ENCODE data around the gene MTFR2. TPM values are rescaled to one million over a fixed set of nuclear protein-coding genes. Genes with fewer than 3 reads are reported as not detected.

MTFR2 gene
- total RNA-seq, 2 experiments from 2014 or later, result 15.0 to 16.9 TPM

DNA sequence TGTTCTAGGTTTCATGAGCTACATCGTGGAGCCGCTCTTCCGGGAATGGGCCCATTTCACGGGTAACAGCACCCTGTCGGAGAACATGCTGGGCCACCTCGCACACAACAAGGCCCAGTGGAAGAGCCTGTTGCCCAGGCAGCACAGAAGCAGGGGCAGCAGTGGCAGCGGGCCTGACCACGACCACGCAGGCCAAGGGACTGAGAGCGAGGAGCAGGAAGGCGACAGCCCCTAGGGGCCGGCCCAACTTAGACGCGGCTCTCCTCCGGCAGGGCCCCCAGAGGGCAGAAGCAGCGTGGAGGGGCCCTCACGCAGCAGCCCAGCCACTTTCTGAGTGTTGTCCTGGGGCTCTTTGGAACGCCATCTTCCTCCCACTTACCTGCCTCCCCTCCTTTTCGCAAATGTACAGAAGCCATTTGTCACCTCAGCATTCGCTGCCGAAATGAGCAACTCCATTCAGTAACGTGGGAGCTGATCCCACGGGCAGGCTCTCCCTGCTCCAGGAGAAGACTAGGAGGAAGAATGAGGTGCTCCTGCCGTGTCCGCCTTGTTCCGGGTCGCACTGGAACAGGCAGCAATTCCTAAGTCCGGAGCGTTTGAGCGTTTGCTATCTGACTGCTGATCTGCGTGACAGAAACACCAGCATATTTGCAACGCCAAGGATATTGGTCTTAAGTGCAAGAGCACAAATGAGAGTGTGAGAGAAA, 58.4 kb downstream of the MTFR2 start:
- Mint-ChIP-seq H3K4me3 (no peak overlapping the region), H3K4me1 (no peaks in the 10 kb centered on the region), H3K36me3 (no peaks in the 10 kb centered on the region), H3K27me3 (peaks cover 3% of the 10 kb centered on the region), H3K27ac (no peak overlapping the region), H3K9me3 (no peaks in the 10 kb centered on the region)
- POLR2A ChIA-PET, result no interaction called here
- ATAC-seq (ENCODE audit: low read depth) (no peak), DNase-seq (no peak)

DNA sequence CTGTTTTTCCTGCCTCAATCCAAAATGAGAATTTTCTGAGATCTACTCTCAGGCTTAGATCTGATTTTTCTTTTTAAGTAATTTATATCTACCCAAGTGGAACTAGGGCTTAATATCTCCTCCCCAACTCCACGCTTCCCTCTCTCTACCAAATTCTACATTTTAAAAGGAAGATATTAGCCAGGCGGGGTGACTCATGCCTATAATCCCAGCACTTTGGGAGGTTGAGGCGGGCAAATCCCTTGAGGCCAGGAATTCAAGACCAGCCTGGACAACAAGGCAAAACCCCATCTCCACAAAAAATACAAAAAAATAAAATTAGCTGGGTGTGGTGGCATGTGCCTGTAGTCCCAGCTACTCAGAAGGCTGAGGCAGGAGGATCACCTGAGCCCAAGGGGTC, 61.0 kb downstream of the MTFR2 start:
- Mint-ChIP-seq H3K36me3 (no peaks in the 10 kb centered on the region), H3K4me3 (no peak overlapping the region), H3K4me1 (no peaks in the 10 kb centered on the region), H3K9me3 (no peaks in the 10 kb centered on the region), H3K27me3 (peaks cover 3% of the 10 kb centered on the region), H3K27ac (no peak overlapping the region)
- POLR2A ChIA-PET, result no interaction called here
- ATAC-seq (ENCODE audit: low read depth) (no peak), DNase-seq (no peak)

DNA sequence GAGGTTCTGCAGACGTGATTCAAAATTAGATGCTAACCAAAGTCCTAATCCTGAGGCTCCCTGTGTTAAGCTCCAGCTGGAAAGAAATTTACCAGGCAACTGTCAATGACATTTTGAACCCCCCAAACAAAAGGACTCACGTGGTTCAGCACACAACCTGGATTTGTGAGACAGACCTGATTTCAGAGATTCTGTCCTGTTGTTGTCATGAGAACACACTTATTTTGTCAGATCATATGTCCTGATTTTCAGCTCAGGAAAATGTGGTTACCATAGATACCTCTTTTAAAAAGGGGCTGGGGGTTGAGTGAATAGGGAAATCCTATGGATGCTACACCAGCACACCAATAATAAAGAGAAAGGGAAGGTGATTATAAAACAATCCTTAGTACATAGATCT, 61.6 kb downstream of the MTFR2 start:
- H3K27ac Mint-ChIP-seq, result no peak overlapping the region
- H3K4me1 Mint-ChIP-seq, result no peaks in the 10 kb centered on the region
- ATAC-seq (ENCODE audit: low read depth), result no peak
- peaks cover 3% of the 10 kb centered on the region for H3K27me3 Mint-ChIP-seq
- H3K9me3 Mint-ChIP-seq, result no peaks in the 10 kb centered on the region
- H3K36me3 Mint-ChIP-seq, result no peaks in the 10 kb centered on the region
- DNase-seq, result no peak
- H3K4me3 Mint-ChIP-seq, result no peak overlapping the region
- POLR2A ChIA-PET, result no interaction called here

DNA sequence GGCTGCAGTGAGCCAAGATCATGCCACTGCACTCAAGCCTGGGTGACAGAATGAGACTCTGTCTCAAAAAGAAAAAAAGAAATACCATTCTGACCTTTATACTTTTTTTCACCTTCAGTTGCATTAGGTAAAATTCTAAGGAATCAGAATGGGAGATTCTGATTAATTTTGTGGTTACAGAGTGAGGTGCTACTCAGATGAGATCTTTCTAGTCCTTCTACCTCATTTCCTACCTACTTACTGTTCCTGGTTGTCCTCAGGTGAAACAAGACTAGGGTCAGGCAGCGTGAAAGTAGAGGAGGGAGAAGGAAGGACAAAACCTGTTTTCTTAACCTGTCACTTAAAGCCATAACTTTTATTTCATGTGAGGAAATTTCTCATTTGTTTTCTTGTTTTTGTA, 63.7 kb downstream of the MTFR2 start:
- H3K4me3 Mint-ChIP-seq, result no peak overlapping the region
- H3K9me3 Mint-ChIP-seq, result no peaks in the 10 kb centered on the region
- no peak for ATAC-seq (ENCODE audit: low read depth)
- POLR2A ChIA-PET, result no interaction called here
- H3K4me1 Mint-ChIP-seq, result no peaks in the 10 kb centered on the region
- H3K36me3 Mint-ChIP-seq, result no peaks in the 10 kb centered on the region
- H3K27me3 Mint-ChIP-seq, result no peaks in the 10 kb centered on the region
- no peak overlapping the region for H3K27ac Mint-ChIP-seq
- DNase-seq, result no peak

DNA sequence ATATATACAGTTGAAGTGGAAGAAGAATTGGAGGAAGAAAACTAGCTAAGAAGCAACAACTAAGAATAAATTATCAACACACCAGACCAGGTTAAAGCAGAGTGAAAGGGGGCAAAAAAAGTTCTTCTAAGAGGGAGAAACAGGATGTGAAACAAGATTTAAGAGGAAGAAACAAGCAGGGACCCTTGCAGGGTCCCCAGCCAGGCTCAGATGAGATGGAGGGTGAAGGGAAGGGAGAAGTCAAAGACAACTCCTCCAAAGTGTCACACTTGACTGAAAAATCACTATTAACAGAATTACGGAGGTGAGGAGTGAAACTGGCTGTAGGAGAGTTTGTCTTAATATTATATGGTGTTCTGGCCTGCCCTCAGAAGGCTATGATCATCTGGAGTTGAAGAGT, 65.4 kb downstream of the MTFR2 start:
- no peak for DNase-seq
- POLR2A ChIA-PET, result no interaction called here

DNA sequence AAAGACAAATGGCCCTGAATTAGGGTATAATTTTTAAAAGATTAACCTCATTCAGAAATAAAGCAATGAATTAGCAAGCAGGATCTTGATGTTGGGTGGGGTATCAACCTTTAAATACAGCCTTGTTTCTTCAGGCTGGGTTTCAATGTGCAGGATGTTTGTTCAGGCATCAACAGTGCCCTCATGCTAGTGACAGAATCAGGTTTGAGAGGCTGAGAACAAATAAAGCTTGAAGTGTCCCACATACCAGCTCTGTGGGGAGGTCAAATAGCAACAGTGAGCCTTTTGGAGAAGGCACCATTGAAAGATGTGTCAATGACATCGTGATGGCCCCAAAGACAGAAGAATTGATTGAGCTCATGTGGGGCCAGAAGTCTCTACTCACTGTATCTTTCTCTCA, 68.2 kb downstream of the MTFR2 start:
- ATAC-seq (ENCODE audit: low read depth) (no peak), DNase-seq (no peak)
- POLR2A ChIA-PET, result no interaction called here
- Mint-ChIP-seq H3K27ac (no peak overlapping the region), H3K9me3 (no peaks in the 10 kb centered on the region), H3K4me3 (no peak overlapping the region), H3K36me3 (no peaks in the 10 kb centered on the region), H3K27me3 (peaks cover 4% of the 10 kb centered on the region), H3K4me1 (no peaks in the 10 kb centered on the region)

More for the DNA sequence above, 65.4 kb downstream of the MTFR2 start:
- Mint-ChIP-seq H3K27me3 (no peaks in the 10 kb centered on the region), H3K4me3 (no peak overlapping the region), H3K36me3 (no peaks in the 10 kb centered on the region), H3K27ac (no peak overlapping the region), H3K9me3 (no peaks in the 10 kb centered on the region), H3K4me1 (no peaks in the 10 kb centered on the region)
- no peak for ATAC-seq (ENCODE audit: low read depth)

DNA sequence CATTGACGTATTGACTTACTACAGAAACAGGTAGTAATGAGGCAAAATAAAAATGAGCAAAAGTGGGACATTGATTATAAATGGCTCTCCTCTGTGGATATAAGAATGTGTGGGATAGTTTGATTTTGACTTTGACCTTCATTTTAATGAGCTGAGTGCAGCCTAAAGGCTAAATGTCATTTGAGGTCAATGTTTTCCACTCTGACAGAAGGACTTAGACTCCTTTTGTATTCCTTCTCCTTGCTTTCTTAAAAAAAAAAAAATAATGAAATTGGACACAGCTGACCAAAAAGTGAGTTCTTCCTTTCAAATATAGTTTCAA, 68.6 kb downstream of the MTFR2 start:
- ATAC-seq (ENCODE audit: low read depth) (no peak), DNase-seq (no peak)
- Mint-ChIP-seq H3K36me3 (no peaks in the 10 kb centered on the region), H3K4me1 (no peaks in the 10 kb centered on the region), H3K9me3 (no peaks in the 10 kb centered on the region), H3K4me3 (no peak overlapping the region), H3K27ac (no peak overlapping the region), H3K27me3 (peaks cover 4% of the 10 kb centered on the region)
- POLR2A ChIA-PET, result no interaction called here

Other genes starting within 250 kb of the MTFR2 start
- gene BCLAF1, start 39.5 kb upstream of the MTFR2 start, total RNA-seq, result 100 to 1,000 TPM; 164 to 165 TPM